ENCODE data around the gene ZNF512.

GRCh38 chr2:27671235-27671634, 88.4 kb downstream of the ZNF512 start:
- no peak for TF ChIP-seq POLR2AphosphoS5 (IDR thresholded peaks at IDR 0.05; ENCODE audit: low read depth, low read length)
- TF ChIP-seq REST (IDR thresholded peaks at IDR 0.05; ENCODE audit: low read depth, low read length), result no peak
- no peak for TF ChIP-seq SIN3A (IDR thresholded peaks at IDR 0.05; ENCODE audit: borderline replicate concordance, low read depth, low read length)
- no peak for TF ChIP-seq MAX (IDR thresholded peaks at IDR 0.05; ENCODE audit: low read depth)
- no peak for TF ChIP-seq CTCF (IDR thresholded peaks at IDR 0.05)
- TF ChIP-seq RAD21 (IDR thresholded peaks at IDR 0.05; ENCODE audit: low read length), result no peak
- TF ChIP-seq MXI1 (IDR thresholded peaks at IDR 0.05; ENCODE audit: low read depth, low read length), result no peak
- TF ChIP-seq EP300 (IDR thresholded peaks at IDR 0.05; ENCODE audit: borderline replicate concordance in 1 of 2, low read depth in 1 of 2, low read length in 1 of 2), result no peak
- no peak for TF ChIP-seq YY1 (IDR thresholded peaks at IDR 0.05; ENCODE audit: low read depth)
- TF ChIP-seq USF2 (IDR thresholded peaks at IDR 0.05; ENCODE audit: borderline replicate concordance, low read depth, low read length), result no peak
